GM19238 (cell line): ENCODE measurements around the gene DENND4B.
"Not testable (repeated sequence)": the region's sequence is repeated elsewhere in the genome, so short reads cannot be mapped to it uniquely, and the experiment has no call there.

ENCODE experiments used
- DNase-seq: peaks from one replicate; pipeline ENCODE4 v3.0.0; 2011; ENCODE audit warnings: low spot score; ENCODE audit not compliant: insufficient read length

DENND4B gene

GRCh38 chr1:153946622-153947241 is at the start of gene DENND4B:
TSS of gene DENND4B (minus strand) at chr1:153946718. CDS start at chr1:153944374, 2,344 bp downstream.
- peak; percentile 99 for DNase-seq

GRCh38 chr1:153995640-153996039 is 49.1 kb upstream of the DENND4B start:
- DNase-seq, result no peak

GRCh38 chr1:153995202-153995601 is 48.7 kb upstream of the DENND4B start:
- no peak for DNase-seq

- DNase-seq, result no peak
Observed at GRCh38 chr1:153991806-153992205, 45.3 kb upstream of the DENND4B start.

DNA sequence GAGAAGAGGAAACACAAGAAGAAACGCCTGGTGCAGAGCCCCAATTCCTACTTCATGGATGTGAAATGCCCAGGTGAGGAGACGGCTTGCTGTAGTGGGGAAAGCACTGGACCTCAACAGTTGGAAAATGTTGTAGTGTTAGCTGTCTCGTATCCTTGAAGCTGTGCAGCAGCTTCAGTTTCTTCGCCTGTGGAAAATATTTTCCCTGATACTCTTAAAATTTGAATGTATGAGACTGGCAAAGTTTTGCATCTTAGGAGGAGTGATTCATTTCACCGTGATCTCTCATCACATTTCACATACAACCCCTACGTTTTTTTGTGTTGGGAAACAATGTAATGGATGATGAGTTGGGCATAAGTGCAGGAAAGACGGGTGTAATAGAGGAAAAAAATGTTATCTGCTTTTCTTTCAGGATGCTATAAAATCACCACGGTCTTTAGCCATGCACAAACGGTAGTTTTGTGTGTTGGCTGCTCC is 44.7 kb upstream of the DENND4B start:
- DNase-seq, result no peak

GRCh38 chr1:153990468-153991150 is 44.1 kb upstream of the DENND4B start, which contains the start of gene RPS27:
TSS of gene RPS27 (plus strand) at chr1:153990762. CDS start at chr1:153990797, 35 bp downstream.
- peak; percentile 79 for DNase-seq

DNA sequence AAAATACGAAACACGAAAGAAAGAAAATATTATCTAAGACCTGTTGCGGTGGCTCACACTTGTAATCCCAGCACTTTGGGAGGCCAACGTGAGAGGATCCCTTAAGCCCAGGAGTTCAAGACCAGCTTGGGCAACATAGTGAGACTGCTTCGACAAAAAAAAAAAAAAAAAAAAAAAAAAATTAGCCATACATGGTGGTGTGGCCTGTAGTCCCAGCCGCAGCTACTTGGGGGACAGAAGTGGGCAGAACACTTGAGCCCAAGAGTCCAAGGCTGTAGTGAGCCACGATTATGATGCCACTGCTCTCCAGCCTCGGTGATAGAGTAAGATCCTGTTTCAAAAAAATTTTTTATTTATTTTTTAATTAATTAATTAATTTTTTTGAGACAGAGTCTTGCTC is 41.1 kb upstream of the DENND4B start:
- DNase-seq, result no peak

DNA sequence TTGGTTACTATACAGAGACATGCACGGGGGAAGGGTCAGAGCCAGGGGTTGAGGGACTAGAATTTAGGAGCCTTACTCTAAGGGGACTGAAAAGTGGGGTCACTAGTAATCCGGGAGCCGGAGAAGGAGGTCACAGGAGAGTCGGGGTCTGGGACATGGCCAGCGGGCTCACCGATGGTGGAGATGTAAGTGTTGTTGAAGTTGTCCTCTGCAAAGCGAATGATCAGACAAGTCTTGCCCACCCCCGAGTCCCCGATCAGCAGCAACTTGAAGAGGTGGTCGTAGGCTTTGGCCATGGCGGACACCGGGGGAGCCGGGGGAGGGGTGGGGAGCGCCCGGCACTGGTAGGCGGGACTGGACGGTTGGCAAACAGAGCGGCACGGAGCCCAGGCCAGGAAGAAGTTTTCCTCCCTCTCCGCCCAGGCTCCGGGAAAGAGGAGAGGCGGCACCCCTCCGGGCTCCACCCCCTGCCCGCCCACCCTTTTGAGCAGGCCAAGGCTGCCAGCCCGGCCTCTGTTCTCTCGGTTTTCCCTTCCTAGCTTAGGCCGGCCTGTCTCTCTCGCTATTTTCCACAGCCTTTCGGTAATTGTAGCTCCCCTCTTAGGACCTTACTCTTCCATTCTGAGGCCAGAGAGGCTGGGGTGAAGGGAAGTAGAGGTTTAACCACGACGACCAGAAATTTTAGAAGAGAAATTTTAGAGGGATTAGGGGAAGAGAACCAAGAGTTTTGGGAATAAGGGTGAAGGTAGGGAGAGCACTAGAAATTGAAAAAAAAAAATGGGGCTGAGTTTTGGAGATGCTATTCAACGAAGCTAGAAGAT is 39.6 kb upstream of the DENND4B start, which contains the start of gene RAB13:
Gene RAB13 (minus strand): TSS at position 399 of the 821 bp plus-strand sequence. CDS start 103 bp downstream, at position 296.
- no peak for DNase-seq

DNA sequence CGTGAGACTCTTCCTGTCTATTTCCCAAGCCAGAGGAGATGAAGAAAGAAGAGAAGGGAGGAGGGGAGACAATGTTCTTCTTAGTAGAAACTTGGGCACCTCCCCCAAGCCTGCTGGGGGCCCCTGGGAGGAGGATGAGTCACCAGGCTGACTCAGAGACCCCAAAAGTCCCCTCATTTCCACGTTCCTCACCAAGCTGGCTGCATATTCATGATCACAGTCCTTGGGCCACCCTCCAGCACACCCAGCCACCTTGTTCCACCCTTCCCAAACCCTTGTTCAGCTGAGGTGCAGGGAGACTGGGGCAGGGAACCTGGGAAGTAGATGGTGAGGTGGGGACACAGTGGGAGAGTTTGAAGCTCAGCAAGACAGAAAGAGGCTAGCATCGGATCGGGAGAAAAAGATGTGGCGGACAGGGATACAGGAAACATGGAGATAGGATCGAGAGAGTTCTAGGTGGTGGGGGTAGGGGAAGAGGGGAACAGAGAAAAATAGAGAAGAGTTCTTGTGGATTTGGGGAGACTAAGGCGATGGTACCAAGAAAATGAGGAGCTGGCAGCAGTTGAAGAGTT is 38.9 kb upstream of the DENND4B start:
- DNase-seq, result no peak

DNA sequence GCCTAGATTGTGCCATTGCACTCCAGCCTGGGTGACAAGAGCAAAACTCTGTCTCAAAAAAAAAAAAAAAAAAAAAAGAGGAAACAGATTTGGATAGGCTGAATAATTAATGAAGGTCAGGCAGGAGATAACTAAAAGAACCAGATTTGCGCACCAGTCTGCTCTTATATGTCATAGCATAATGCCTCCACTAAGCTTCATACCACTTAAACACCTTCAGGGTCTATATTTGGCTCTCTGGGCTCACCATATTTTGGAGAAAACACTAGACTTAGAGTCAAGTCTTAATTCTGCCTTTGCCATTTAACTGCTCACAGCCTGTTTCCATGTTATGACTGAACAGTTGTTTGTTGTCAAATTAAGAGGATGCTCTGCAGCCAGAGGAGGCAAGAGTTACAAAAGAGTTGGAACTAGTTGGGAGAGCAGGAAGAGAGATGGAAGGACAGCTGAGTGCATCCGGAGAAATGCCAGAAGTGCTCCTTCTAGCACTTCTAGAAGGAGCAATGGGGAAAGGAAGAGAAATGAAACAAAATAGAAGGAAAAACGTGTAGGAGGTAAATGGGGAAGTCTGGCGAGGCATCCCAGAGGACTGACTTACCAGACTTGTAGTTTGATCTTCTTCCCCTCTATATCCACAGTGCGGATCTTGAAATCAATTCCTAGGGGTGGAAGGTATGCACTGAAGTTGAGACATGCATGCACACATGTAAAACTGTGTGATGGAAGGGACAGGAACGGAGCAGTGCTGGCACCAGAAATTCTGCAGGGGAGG is 37.8 kb upstream of the DENND4B start:
- no peak for DNase-seq

DNA sequence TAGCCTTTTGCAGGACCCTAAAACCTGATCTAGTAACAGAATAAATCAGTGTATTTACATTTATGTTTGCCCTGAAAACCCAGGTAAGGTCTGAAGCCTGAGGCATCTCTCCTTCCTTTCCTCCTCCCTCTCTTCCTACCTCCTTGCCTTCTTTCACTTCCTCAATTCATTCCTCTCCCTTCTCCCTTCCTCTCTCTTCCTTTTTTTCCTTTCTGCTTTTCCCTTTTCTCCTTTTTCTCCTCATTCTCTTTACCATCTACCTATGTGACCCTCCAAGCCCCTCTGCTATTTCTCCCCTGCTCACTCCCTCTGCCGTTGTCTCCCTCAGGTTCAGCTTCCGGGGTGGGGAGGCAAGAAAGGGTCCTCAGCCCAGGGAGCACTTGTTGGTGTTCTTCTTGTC is 35.2 kb upstream of the DENND4B start:
- not testable (repeated sequence) for DNase-seq

DNA sequence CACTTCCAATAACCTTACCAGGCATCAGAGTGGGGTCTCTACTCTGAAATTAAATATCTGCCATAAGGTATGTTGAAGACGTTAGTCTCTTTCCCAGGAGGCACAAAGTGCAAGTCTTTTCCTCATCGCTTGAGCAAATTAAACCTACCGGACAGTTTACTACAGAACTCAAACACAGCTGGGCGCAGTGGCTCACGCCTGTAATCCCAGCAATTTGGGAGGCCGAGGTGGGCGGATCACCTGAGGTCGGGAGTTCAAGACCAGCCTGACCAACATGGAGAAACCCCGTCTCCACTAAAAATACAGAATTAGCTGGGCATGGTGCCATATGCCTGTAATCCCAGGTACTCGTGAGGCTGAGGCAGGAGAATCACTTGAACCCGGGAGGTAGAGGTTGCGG is 32.6 kb upstream of the DENND4B start:
- DNase-seq, result not testable (repeated sequence)

DNA sequence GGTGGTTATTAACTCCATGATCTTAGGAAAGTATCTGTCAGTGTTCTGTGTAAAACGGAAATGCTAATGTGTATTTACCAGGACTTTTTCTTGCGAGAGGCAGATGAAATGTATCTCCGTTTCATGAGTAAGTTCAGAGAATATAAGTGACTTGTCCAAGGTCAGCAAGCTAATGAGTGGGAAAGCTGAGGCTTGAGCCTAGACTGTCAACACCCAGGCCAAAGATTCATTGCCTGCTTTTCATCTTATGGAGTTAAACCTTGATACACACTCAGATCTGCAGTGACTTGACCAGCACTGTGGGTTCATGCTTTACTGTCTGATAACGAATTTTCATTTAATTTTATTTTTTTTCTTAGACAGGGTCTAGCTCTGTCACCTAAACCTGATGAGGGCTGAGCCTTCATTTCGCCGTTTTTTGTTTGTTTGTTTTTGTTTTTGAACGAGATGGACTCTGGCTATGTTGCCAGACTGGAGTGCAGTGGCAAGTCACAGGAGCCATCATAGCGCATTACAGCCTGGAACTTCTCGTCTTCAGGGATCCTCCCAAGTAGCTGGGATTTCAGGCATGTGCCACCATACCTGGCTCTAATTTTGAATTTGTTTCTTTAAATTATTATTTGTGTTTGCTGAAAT is 31.9 kb upstream of the DENND4B start:
- DNase-seq, result no peak

DNA sequence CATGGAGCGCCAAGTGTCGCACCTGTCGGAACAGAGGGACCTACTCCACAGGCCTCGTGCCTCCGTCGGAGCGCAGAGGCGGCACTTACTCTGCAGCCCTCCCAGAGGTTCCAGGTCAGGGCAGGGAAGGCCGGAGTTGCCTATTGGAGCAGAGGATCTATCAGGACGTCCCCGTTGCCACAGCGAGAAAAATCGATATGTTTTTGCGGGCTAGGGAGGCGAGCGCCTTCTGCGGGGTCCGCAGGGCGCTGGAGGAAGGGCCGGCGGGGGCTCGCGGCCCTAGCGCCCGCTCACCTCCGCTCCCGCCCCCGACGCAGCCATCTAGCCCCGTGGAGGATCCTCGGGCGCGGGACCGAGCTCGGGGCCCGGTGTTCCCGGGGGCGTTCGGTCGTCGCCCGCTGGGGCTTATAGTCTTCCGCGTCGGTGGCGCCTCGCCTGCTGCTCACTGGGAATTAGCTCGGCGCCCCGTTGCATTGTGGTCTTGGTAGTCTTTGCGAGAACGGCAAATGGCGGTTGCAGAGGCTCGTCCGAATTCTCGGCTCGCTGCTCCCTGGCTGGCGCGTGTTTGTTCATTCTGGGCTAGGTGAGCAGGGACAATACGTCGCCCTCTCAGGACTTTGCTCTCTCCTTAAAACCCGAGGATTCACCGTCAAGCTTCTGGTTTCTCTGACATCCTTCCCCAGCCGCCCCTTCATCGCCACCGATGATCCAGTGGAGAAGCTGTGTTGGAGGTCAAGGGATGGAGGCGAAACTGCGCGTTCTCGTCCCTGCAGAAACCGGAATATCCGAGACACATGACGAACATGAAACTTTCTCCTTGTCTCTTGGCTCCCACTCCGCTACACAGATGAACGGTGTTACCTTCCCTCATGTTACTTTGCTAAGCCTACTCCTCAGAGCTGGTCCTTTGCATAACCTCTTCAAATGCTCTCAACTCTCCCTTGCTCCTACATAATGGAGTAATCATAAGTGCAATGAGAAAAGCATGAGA is 31.0 kb upstream of the DENND4B start, which contains the start of gene JTB:
Gene JTB (minus strand): TSS at position 425 of the 991 bp plus-strand sequence. CDS start 422 bp downstream, at position 3.
- DNase-seq, result peak; percentile 81

DNA sequence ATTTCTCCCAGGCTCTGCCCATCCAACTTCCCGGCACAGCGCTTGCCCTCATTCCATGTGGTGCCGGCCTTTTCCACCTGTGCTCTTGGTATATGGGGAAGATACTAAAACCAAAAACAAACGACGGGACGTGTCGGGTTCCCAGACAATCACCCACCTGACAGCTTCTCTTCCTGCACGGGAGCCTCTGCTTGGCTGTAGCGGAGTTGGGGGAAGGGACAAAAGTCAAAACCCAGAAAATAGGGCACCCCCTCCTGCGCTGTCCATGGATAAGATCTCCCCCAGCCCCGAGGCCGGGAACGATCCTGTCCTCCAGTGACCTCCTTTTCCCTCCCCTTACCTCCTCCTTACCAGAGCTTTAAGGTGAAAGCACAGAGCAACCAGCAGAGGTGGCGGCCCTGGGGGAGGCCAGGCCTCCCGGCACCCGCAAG is 30.3 kb upstream of the DENND4B start:
- DNase-seq, result no peak

DNA sequence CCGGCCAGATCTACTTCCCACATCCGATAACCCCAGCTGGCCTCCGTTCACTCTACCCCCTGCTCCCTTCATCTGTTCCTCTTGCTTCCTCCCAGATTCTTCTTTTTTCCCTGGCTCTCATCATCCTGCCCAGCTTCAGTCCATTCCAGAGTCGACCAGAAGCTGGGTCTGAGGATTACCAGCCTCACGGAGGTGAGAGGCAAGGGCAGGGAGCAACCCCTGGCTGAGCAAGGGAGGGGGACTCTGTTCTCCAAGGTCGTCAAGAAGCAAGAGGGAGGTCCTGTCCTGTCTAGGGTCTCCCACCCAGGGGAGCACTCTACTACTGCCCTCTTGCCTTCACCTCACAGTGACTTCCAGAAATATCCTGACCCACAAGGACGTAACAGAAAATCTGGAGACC is 27.0 kb upstream of the DENND4B start:
- no peak for DNase-seq

DNA sequence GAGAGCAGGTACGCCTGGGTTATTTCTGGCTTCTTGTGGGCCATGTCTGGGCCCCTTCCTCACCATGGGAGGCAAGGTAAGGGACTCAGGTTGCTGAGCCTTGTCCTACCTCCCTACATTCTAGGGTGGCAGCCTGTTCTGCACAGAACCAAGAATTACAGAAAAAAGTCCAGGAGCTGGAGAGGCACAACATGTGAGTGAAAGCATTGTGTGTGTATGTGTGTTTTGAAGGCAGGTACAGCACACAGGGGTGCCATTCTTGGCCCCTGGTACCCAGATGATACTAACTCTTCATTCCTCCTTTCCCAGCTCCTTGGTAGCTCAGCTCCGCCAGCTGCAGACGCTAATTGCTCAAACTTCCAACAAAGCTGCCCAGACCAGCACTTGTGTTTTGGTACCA is 26.6 kb upstream of the DENND4B start:
- no peak for DNase-seq

DNA sequence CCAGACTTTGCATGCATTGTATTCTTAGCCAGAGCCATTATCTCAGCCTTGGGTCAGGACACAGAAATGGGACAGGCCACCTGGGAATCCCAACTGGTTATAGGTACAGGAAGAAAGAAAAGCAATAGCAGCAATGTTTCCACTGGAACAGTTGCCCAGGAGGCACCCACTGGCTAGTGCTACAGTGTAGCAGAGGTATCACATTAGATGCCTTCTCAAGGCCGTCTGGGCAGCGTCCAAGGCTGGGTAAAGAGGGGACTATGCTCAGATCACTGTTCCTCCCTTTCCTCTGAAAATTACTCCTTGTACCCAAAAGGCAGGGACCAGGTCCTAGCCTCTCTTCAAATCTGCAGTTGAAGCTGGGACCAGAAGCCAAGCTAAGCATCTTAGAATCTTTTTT is 23.8 kb upstream of the DENND4B start:
- no peak for DNase-seq

DNA sequence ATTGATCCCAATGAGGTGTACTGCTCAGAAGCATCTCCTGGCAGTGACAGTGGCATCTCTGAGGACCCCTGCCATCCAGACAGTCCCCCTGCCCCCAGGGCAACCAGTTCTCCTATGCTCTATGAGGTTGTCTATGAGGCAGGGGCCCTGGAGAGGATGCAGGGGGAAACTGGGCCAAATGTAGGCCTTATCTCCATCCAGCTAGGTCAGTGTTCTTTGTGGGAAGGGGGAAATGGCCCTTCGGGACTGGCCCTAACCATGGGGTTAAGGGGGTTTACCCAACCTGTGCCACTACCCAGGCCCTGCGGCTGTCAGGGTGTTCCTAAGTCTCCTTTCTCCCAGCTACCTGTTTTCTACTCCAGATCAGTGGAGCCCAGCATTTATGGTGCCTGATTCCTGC is 22.5 kb upstream of the DENND4B start:
- DNase-seq, result no peak
